Body of pancreas (tissue), 4 donors: ENCODE measurements around the gene ZNF653. TPM values are rescaled to one million over a fixed set of nuclear protein-coding genes. Genes with fewer than 3 reads are reported as not detected.

Experiments
- ATAC-seq: fragments of 150-250 bp; one replicate; pipeline ENCODE4 v1.9.1; 2016
- DNase-seq, 4 donors: peaks; one replicate each; pipeline ENCODE4 v3.0.0-alpha.2; 2019
- H3K27ac ChIP-seq, 4 donors: fragments of 200-600 bp; sonication (generic); 1 replicate in 3 of 4; 2 replicates in 1 of 4; pipeline versions ENCODE4 v1.5.1 to v1.6.1; 2016 to 2019; ENCODE audit warnings: mild to moderate bottlenecking in 1 of 4, mixed read lengths in 1 of 4, moderate library complexity in 1 of 4
- H3K27me3 ChIP-seq, 2 donors: fragments of 200-600 bp; sonication (generic); one replicate each; pipeline ENCODE4 v1.6.0; 2016; ENCODE audit warnings: mild to moderate bottlenecking in 1 of 2
- H3K36me3 ChIP-seq, 2 donors: fragments of 200-600 bp; sonication (generic); replicated peaks in 1 of 2; 2 replicates each; pipeline ENCODE4 v1.5.1; 2016; ENCODE audit warnings: low read depth in 2 of 2; ENCODE audit not compliant: insufficient read depth in 1 of 2
- H3K4me1 ChIP-seq: fragments of 200-600 bp; sonication (generic); one replicate; pipeline ENCODE4 v1.6.0; 2016
- H3K4me3 ChIP-seq, 2 donors: fragments of 200-600 bp; sonication (generic); 1 replicate in 1 of 2; 2 replicates in 1 of 2; pipeline ENCODE4 v1.5.1; 2016 to 2019
- H3K9me3 ChIP-seq, 3 donors: fragments of 200-600 bp; sonication (generic); 1 replicate in 2 of 3; 2 replicates in 1 of 3; pipeline ENCODE4 v1.5.1; 2016
- CTCF ChIP-seq, 7 experiments: fragments of 450-650 bp in 4 of 7; fragments of 200-600 bp in 3 of 7; sonication (generic) in 3 of 7; IDR thresholded peaks; one replicate each; pipeline ENCODE4 v1.5.1; 2016 to 2019; ENCODE audit warnings: antibody characterized with exemption in 7 of 7
- POLR2A ChIP-seq, 3 donors: fragments of 450-650 bp; IDR thresholded peaks; one replicate each; pipeline ENCODE4 v1.6.1; 2016; ENCODE audit warnings: antibody characterized with exemption in 3 of 3, mild to moderate bottlenecking in 2 of 3
- WGBS, 2 donors: methylation state at CpG; one replicate each; pipeline ENCODE4 v1.1.5; 2017; 5-methylcytosine and 5-hydroxymethylcytosine counted together
- intact Hi-C: fragments of 100-400 bp; cut with DNase I; formaldehyde crosslinking; loops from one replicate; pipeline ENCODE4 v1.15.1; 2023
- total RNA-seq, 2 donors: library from RNA; depleted of rRNA; stranded (reverse); fragments of >200 nt; gene quantifications; one replicate each; pipeline ENCODE4 v1.1.0, GENCODE V29; 2016

Gene ZNF653
- total RNA-seq, 2 donors from 2014 or later, result 9.6 to 22.1 TPM

- intact Hi-C loops, result no loop called here
- Histone ChIP-seq H3K27ac (peak overlapping the region; percentile 80 to 99 (median 92)), H3K27me3 (no peaks in the 10 kb centered on the region), H3K36me3 (no peaks in the 10 kb centered on the region), H3K9me3 (no peaks in the 10 kb centered on the region), H3K4me3 (peak overlapping the region in 1 of 2 donors; percentile 91), H3K4me1 (peaks cover 13% of the 10 kb centered on the region)
- WGBS, 2 donors, result 40 to 48% methylated on average over 7 of the region's 7 CpGs
- TF ChIP-seq POLR2A (IDR thresholded peaks at IDR 0.05) (no peak), CTCF (IDR thresholded peaks at IDR 0.05) (no peak)
- no peak for DNase-seq
- ATAC-seq, result no peak
Observed at GRCh38 chr19:11504502-11505031, 1.1 kb downstream of the ZNF653 start.

- TF ChIP-seq POLR2A (IDR thresholded peaks at IDR 0.05) (no peak), CTCF (IDR thresholded peaks at IDR 0.05) (no peak)
- 55 to 71% methylated on average over 7 of the region's 7 CpGs for WGBS, 2 donors
- Histone ChIP-seq H3K4me3 (no peak overlapping the region), H3K27ac (no peak overlapping the region), H3K27me3 (no peaks in the 10 kb centered on the region), H3K36me3 (peaks cover 0 to 6% of the 10 kb centered on the region in 2 donors), H3K9me3 (no peaks in the 10 kb centered on the region), H3K4me1 (peaks cover 14% of the 10 kb centered on the region)
- intact Hi-C loops, result no loop called here
- DNase-seq (no peak), ATAC-seq (no peak)
Observed at GRCh38 chr19:11499890-11500420, 5.7 kb downstream of the ZNF653 start.

- intact Hi-C loops, result no loop called here
- Histone ChIP-seq H3K27ac (no peak overlapping the region), H3K27me3 (no peaks in the 10 kb centered on the region), H3K4me1 (peaks cover 8% of the 10 kb centered on the region), H3K36me3 (peaks cover 0 to 6% of the 10 kb centered on the region in 2 donors), H3K9me3 (no peaks in the 10 kb centered on the region), H3K4me3 (no peak overlapping the region)
- DNase-seq, result no peak
- TF ChIP-seq CTCF (IDR thresholded peaks at IDR 0.05), result no peak
- no peak for TF ChIP-seq POLR2A (IDR thresholded peaks at IDR 0.05)
- 90 to 95% methylated on average over 6 of the region's 6 CpGs for WGBS, 2 donors
- no peak for ATAC-seq
Observed at GRCh38 chr19:11499220-11499726, 6.4 kb downstream of the ZNF653 start.

- WGBS, 2 donors, result 70 to 84% methylated on average over 10 to 17 of the region's 17 CpGs
- Histone ChIP-seq H3K9me3 (no peaks in the 10 kb centered on the region), H3K27ac (no peak overlapping the region), H3K36me3 (peaks cover 0 to 6% of the 10 kb centered on the region in 2 donors), H3K4me3 (no peak overlapping the region), H3K27me3 (no peaks in the 10 kb centered on the region), H3K4me1 (peaks cover 8% of the 10 kb centered on the region)
- intact Hi-C loops, result no loop called here
- TF ChIP-seq CTCF (IDR thresholded peaks at IDR 0.05) (peak in 6 of 7 experiments; percentile 35 to 51 (median 44)), POLR2A (IDR thresholded peaks at IDR 0.05) (no peak)
- ATAC-seq (peak; percentile 55), DNase-seq (peak; percentile 59 to 62 (median 61))
Observed at GRCh38 chr19:11496391-11497163, 9.1 kb downstream of the ZNF653 start.
